ENCODE data around the gene ADORA2A. TPM values are rescaled to one million over a fixed set of nuclear protein-coding genes. Genes with fewer than 3 reads are reported as not detected.

Gene ADORA2A
- total and polyA plus RNA-seq, 2 of the 8 experiments (the other 6 are each of a cell fraction or from before 2014, with no cell fraction given): 7.1 to 20.3 TPM

- Histone ChIP-seq H3K23me2 (ENCODE audit: low read depth, low read length) (no peaks in the 10 kb centered on the region), H4K5ac (ENCODE audit: insufficient read length, low read depth, low read length) (no peak overlapping the region), H3K4me2 (ENCODE audit: insufficient read depth in 1 of 2, low read depth in 2 of 2, low read length in 2 of 2) (no peak overlapping the region), H2BK20ac (ENCODE audit: low read length) (no peak overlapping the region), H2BK5ac (ENCODE audit: low read depth, low read length) (no peak overlapping the region), H4K8ac (ENCODE audit: extremely low read depth, insufficient read depth, low read length) (no peak overlapping the region), H3K18ac (ENCODE audit: extremely low read depth, low read length) (no peak overlapping the region), H3K79me1 (ENCODE audit: low read depth, low read length) (no peaks in the 10 kb centered on the region), H3K9ac (replicated peaks in 1 of 4; ENCODE audit: extremely low read depth in 1 of 4, low read depth in 3 of 4, low read length in 3 of 4) (no peak overlapping the region), H3K56ac (replicated peaks; ENCODE audit: insufficient read length, low read depth, low read length) (no peak overlapping the region), H3K4me1 (replicated peaks in 1 of 4; ENCODE audit: control insufficient read depth in 3 of 4, insufficient read depth in 4 of 4, low read length in 3 of 4) (peaks cover 0 to 7% (median 5%) of the 10 kb centered on the region in 4 experiments; a peak in 4 of 7 replicates), H3K79me2 (ENCODE audit: control insufficient read depth in 1 of 2, insufficient read depth in 2 of 2, low read length in 2 of 2) (no peaks in the 10 kb centered on the region), H2BK120ac (replicated peaks; ENCODE audit: low read depth, low read length) (no peak overlapping the region), H3K23ac (ENCODE audit: insufficient read length) (no peak overlapping the region), H3K9me3 (ENCODE audit: insufficient read depth in 2 of 2, low read depth in 1 of 2, low read length in 1 of 2) (no peaks in the 10 kb centered on the region), H3K36me3 (ENCODE audit: control insufficient read depth in 2 of 4, insufficient read depth in 4 of 4, low read length in 3 of 4) (no peaks in the 10 kb centered on the region), H3K27ac (ENCODE audit: low read depth, low read length) (no peak overlapping the region), H3K4me3 (ENCODE audit: extremely low read depth in 1 of 4, insufficient read depth in 2 of 4, low read depth in 3 of 4, low read length in 4 of 4) (no peak overlapping the region), H4K91ac (replicated peaks; ENCODE audit: insufficient read length, low read length) (no peak overlapping the region), H4K20me1 (replicated peaks in 1 of 2; ENCODE audit: control insufficient read depth in 1 of 2, insufficient read depth in 2 of 2, low read length in 2 of 2) (no peaks in the 10 kb centered on the region), H3K14ac (ENCODE audit: insufficient read length) (no peak overlapping the region), H2AK5ac (ENCODE audit: low read depth, low read length) (no peak overlapping the region), H2AFZ (ENCODE audit: low read length) (no peak overlapping the region), H2BK12ac (ENCODE audit: low read depth, low read length) (no peak overlapping the region), H2BK15ac (ENCODE audit: low read length) (no peak overlapping the region), H3K27me3 (replicated peaks in 1 of 4; ENCODE audit: control insufficient read depth in 3 of 4, extremely low read depth in 1 of 4, insufficient read depth in 3 of 4, low read length in 3 of 4) (no peaks in the 10 kb centered on the region; a peak in 1 of 7 replicates), H3K4ac (replicated peaks; ENCODE audit: insufficient read length, low read depth, low read length) (no peak overlapping the region)
- TF ChIP-seq, protein P1, sequence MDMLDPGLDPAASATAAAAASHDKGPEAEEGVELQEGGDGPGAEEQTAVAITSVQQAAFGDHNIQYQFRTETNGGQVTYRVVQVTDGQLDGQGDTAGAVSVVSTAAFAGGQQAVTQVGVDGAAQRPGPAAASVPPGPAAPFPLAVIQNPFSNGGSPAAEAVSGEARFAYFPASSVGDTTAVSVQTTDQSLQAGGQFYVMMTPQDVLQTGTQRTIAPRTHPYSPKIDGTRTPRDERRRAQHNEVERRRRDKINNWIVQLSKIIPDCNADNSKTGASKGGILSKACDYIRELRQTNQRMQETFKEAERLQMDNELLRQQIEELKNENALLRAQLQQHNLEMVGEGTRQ (IDR thresholded peaks at IDR 0.05; ENCODE audit: low read length): no peak
- TF ChIP-seq JUN (IDR thresholded peaks at IDR 0.05; ENCODE audit: low read depth, low read length) (no peak), JUND (IDR thresholded peaks at IDR 0.05; ENCODE audit: low read length) (no peak), SIN3A (conservative IDR thresholded peaks at IDR 0.05 in 1 of 2, IDR thresholded peaks at IDR 0.05 in 1 of 2; ENCODE audit: low read depth in 1 of 2, low read length in 2 of 2) (no peak), CBX5 (IDR thresholded peaks at IDR 0.05; ENCODE audit: low read depth, low read length) (no peak), POLR2AphosphoS5 (IDR thresholded peaks at IDR 0.05; ENCODE audit: low read depth, low read length) (no peak), POU5F1 (IDR thresholded peaks at IDR 0.05; ENCODE audit: low read depth, low read length) (no peak), TBP (IDR thresholded peaks at IDR 0.05; ENCODE audit: low read depth, low read length) (no peak), BACH1 (IDR thresholded peaks at IDR 0.05; ENCODE audit: low read length) (no peak), RNF2 (IDR thresholded peaks at IDR 0.05; ENCODE audit: borderline replicate concordance, low read depth, low read length, missing control alignments, poor library complexity, severe bottlenecking) (no peak)
- FAIRE-seq: no peak
- ChIA-PET POLR2A (ENCODE audit: partially characterized antibody) (interaction anchor here (0.9 kb wide), 1 partner anchor 13 kb away, joined by 3 read pairs; no protein-coding TSS in a partner anchor), CTCF (ENCODE audit: partially characterized antibody) (interaction anchor here (0.7 to 1.2 kb wide), 5 partner anchors 13 to 75 kb away, joined by 3 to 4 read pairs (median 4); no protein-coding TSS in a partner anchor)
- 93% methylated on average over 3 of the region's 3 CpGs; no CpG with 5 or more reads in 1 of the 2 experiments for WGBS, 2 experiments (ENCODE audit: extremely low coverage in 1 of 2, insufficient coverage in 1 of 2, insufficient read length in 1 of 2, insufficient replicate concordance in 2 of 2, low coverage in 1 of 2, low lambda C conversion rate in 2 of 2, missing lambda C conversion rate in 1 of 2)
- no peak for DNase-seq (ENCODE audit: low read depth in 1 of 2, low spot score in 2 of 2)
These were observed 18.8 kb downstream of the ADORA2A start for GRCh38 chr22:24446260-24446611.
